DND-41 (cell line): ENCODE data around the gene ARRDC3.
"Not testable (repeated sequence)": the region's sequence is repeated elsewhere in the genome, so short reads cannot be mapped to it uniquely, and the experiment has no call there.

Experiments
- ATAC-seq: fragments of 200-7000 bp; cut with Tn5 transposase; 3 replicates; pipeline ENCODE4 v1.9.1; 2021; ENCODE audit warnings: low read depth; ENCODE audit not compliant: insufficient read depth
- DNase-seq: peaks from one replicate; pipeline ENCODE4 v3.0.0-alpha.2; 2020
- H2AFZ ChIP-seq: 2 replicates; pipeline ENCODE4 v1.6.0; 2012; ENCODE audit warnings: low read depth, low read length
- H3K27ac ChIP-seq: 2 replicates; pipeline ENCODE4 v1.5.1; 2012; ENCODE audit warnings: low read length, inconsistent platforms
- H3K27me3 ChIP-seq: fragments of 200-600 bp; sonication (generic); 2 replicates; pipeline ENCODE4 v1.6.0; 2012; ENCODE audit warnings: low read length, mild to moderate bottlenecking, inconsistent platforms; ENCODE audit not compliant: insufficient read depth, poor library complexity
- H3K36me3 ChIP-seq: 2 replicates; pipeline ENCODE4 v1.5.1; 2012; ENCODE audit warnings: low read length, inconsistent platforms; ENCODE audit not compliant: insufficient read depth
- H3K4me1 ChIP-seq: 2 replicates; pipeline ENCODE4 v1.5.1; 2012; ENCODE audit warnings: mild to moderate bottlenecking, low read length; ENCODE audit not compliant: insufficient read depth
- H3K4me2 ChIP-seq: 2 replicates; pipeline ENCODE4 v1.6.0; 2012; ENCODE audit warnings: mild to moderate bottlenecking, moderate library complexity, low read length, inconsistent platforms; ENCODE audit not compliant: insufficient read depth
- H3K4me3 ChIP-seq, 2 experiments: fragments of 200-600 bp in 1 of 2; shearing (Covaris generic) in 1 of 2; 2 replicates each; pipeline ENCODE4 v1.5.1; 2012 to 2016; ENCODE audit warnings: inconsistent platforms in 2 of 2, low read length in 2 of 2, mild to moderate bottlenecking in 2 of 2, low read depth in 1 of 2, moderate library complexity in 1 of 2
- H3K79me2 ChIP-seq: 2 replicates; pipeline ENCODE4 v1.6.0; 2012; ENCODE audit warnings: low read length, inconsistent platforms; ENCODE audit not compliant: insufficient read depth
- H3K9ac ChIP-seq: 2 replicates; pipeline ENCODE4 v1.6.0; 2012; ENCODE audit warnings: low read depth, mild to moderate bottlenecking, inconsistent platforms, low read length, moderate library complexity
- H3K9me3 ChIP-seq: 2 replicates; pipeline ENCODE4 v1.5.1; 2012; ENCODE audit warnings: low read length, moderate library complexity, mild to moderate bottlenecking, inconsistent platforms; ENCODE audit not compliant: insufficient read depth, severe bottlenecking
- H4K20me1 ChIP-seq: 2 replicates; pipeline ENCODE4 v1.6.0; 2012; ENCODE audit warnings: low read length; ENCODE audit not compliant: insufficient read depth
- CTCF ChIP-seq: IDR thresholded peaks from 2 replicates; pipeline ENCODE4 v1.5.1; 2012; ENCODE audit warnings: borderline replicate concordance, low read length, moderate library complexity, mild to moderate bottlenecking; ENCODE audit not compliant: poor library complexity, severe bottlenecking; ENCODE audit errors: extremely low read depth
- EZH2 ChIP-seq: IDR thresholded peaks from 3 replicates; pipeline ENCODE4 v1.6.1; 2012; ENCODE audit warnings: borderline replicate concordance, low read depth, mild to moderate bottlenecking, moderate library complexity, low read length, inconsistent platforms; ENCODE audit not compliant: severe bottlenecking

ARRDC3 gene

GRCh38 chr5:91401175-91401574, 18.1 kb upstream of the ARRDC3 start:
- H3K4me3 ChIP-seq = no peak overlapping the region
- DNase-seq = no peak
- no peaks in the 10 kb centered on the region for H3K27me3 ChIP-seq
- H3K27ac ChIP-seq = no peak overlapping the region
- H3K36me3 ChIP-seq = no peaks in the 10 kb centered on the region
- no peak overlapping the region for H2AFZ ChIP-seq
- no peak overlapping the region for H3K4me2 ChIP-seq
- ATAC-seq = no peak
- H3K79me2 ChIP-seq = no peaks in the 10 kb centered on the region
- H3K9ac ChIP-seq = no peak overlapping the region
- TF ChIP-seq EZH2 (no peak), CTCF (no peak)
- H4K20me1 ChIP-seq = no peaks in the 10 kb centered on the region
- H3K4me1 ChIP-seq = no peaks in the 10 kb centered on the region
- no peaks in the 10 kb centered on the region for H3K9me3 ChIP-seq

GRCh38 chr5:91397791-91398190, 14.7 kb upstream of the ARRDC3 start:
- DNase-seq (no peak), ATAC-seq (no peak)
- Histone ChIP-seq H3K27me3 (no peaks in the 10 kb centered on the region), H3K4me1 (no peaks in the 10 kb centered on the region), H3K79me2 (no peaks in the 10 kb centered on the region), H3K9me3 (no peaks in the 10 kb centered on the region), H4K20me1 (no peaks in the 10 kb centered on the region), H3K27ac (no peak overlapping the region), H3K4me3 (no peak overlapping the region), H3K36me3 (no peaks in the 10 kb centered on the region), H3K9ac (no peak overlapping the region), H3K4me2 (no peak overlapping the region), H2AFZ (no peak overlapping the region)
- TF ChIP-seq CTCF (no peak), EZH2 (no peak)

GRCh38 chr5:91390268-91390667, 7.2 kb upstream of the ARRDC3 start:
- H3K4me3 ChIP-seq = no peak overlapping the region
- no peaks in the 10 kb centered on the region for H3K79me2 ChIP-seq
- DNase-seq = no peak
- no peaks in the 10 kb centered on the region for H3K27me3 ChIP-seq
- no peaks in the 10 kb centered on the region for H3K9me3 ChIP-seq
- TF ChIP-seq CTCF = no peak
- TF ChIP-seq EZH2 = no peak
- no peak overlapping the region for H3K27ac ChIP-seq
- H3K36me3 ChIP-seq = no peaks in the 10 kb centered on the region
- no peak for ATAC-seq
- no peak overlapping the region for H3K4me2 ChIP-seq
- no peak overlapping the region for H3K9ac ChIP-seq
- no peaks in the 10 kb centered on the region for H4K20me1 ChIP-seq
- H3K4me1 ChIP-seq = no peaks in the 10 kb centered on the region
- no peak overlapping the region for H2AFZ ChIP-seq

- H4K20me1 ChIP-seq, H3K36me3 ChIP-seq, H3K79me2 ChIP-seq, H3K9ac ChIP-seq, H3K9me3 ChIP-seq, H3K27me3 ChIP-seq, H3K4me2 ChIP-seq, H2AFZ ChIP-seq, H3K4me1 ChIP-seq, H3K4me3 ChIP-seq, H3K27ac ChIP-seq, ATAC-seq, DNase-seq: not testable (repeated sequence)
These were observed 6.4 kb upstream of the ARRDC3 start for GRCh38 chr5:91389555-91389954.
